SK-N-SH (cell line): ENCODE data around the gene ZCCHC3. TPM values are rescaled to one million over a fixed set of nuclear protein-coding genes. Genes with fewer than 3 reads are reported as not detected.

ENCODE experiments used
- polyA plus RNA-seq, 3 experiments: library from polyadenylated mRNA; depleted of rRNA; stranded (reverse); fragments of >200 nt; gene quantifications; 2 replicates each; pipeline ENCODE4 v1.2.3, GENCODE V29; 2012

The ZCCHC3 gene
- polyA plus RNA-seq, 1 of the 3 experiments (the other 2 are of a cell fraction) = 9.5 TPM

Other genes starting within 250 kb of the ZCCHC3 start
- gene DEFB125, start 209.9 kb upstream of the ZCCHC3 start, polyA plus RNA-seq (2012; rRNA removed) = not detected in 2 replicates
- gene DEFB126, start 155.0 kb upstream of the ZCCHC3 start, polyA plus RNA-seq (2012; rRNA removed) = not detected in 2 replicates
- not detected in 2 replicates for gene DEFB127, start 140.1 kb upstream of the ZCCHC3 start, polyA plus RNA-seq (2012; rRNA removed)
- gene DEFB128, start 107.9 kb upstream of the ZCCHC3 start, polyA plus RNA-seq (2012; rRNA removed) = not detected in 2 replicates
- gene DEFB129, start 70.3 kb upstream of the ZCCHC3 start, polyA plus RNA-seq (2012; rRNA removed) = not detected in 2 replicates
- gene DEFB132, start 39.8 kb upstream of the ZCCHC3 start, polyA plus RNA-seq (2012; rRNA removed) = not detected in 2 replicates
- 16.6 and 19.4 TPM in 2 replicates for gene C20orf96, start 6.8 kb upstream of the ZCCHC3 start, polyA plus RNA-seq (2012; rRNA removed)
- gene SOX12, start 28.0 kb downstream of the ZCCHC3 start, polyA plus RNA-seq (2012; rRNA removed) = 7.0 and 11.3 TPM in 2 replicates
- gene NRSN2, start 49.5 kb downstream of the ZCCHC3 start, polyA plus RNA-seq (2012; rRNA removed) = 88.6 and 146 TPM in 2 replicates
- gene TRIB3, start 83.2 kb downstream of the ZCCHC3 start, polyA plus RNA-seq (2012; rRNA removed) = 13.2 and 16.6 TPM in 2 replicates
- 94.3 and 105 TPM in 2 replicates for gene RBCK1, start 110.7 kb downstream of the ZCCHC3 start, polyA plus RNA-seq (2012; rRNA removed)
- gene TBC1D20, start 165.0 kb downstream of the ZCCHC3 start, polyA plus RNA-seq (2012; rRNA removed) = 27.7 and 37.7 TPM in 2 replicates
- gene CSNK2A1, start 246.2 kb downstream of the ZCCHC3 start, polyA plus RNA-seq (2012; rRNA removed) = 61.9 and 71.4 TPM in 2 replicates